Measurements from ENCODE around the gene KRTAP10-4. TPM values are rescaled to one million over a fixed set of nuclear protein-coding genes. Genes with fewer than 3 reads are reported as not detected.

Gene KRTAP10-4
- total and polyA plus RNA-seq, 2 of the 4 experiments (the other 2 are of a cell fraction) = not detected

GRCh38 chr21:44603109-44603875, 29.8 kb downstream of the KRTAP10-4 start:
- TF ChIP-seq RFX5 (IDR thresholded peaks at IDR 0.05; ENCODE audit: low read depth, low read length) (no peak), FOS (IDR thresholded peaks at IDR 0.05; ENCODE audit: low read depth, low read length) (no peak), MAZ (IDR thresholded peaks at IDR 0.05; ENCODE audit: borderline replicate concordance, low read depth, low read length) (no peak), RCOR1 (IDR thresholded peaks at IDR 0.05; ENCODE audit: insufficient replicate concordance, low read length) (no peak), ELK1 (IDR thresholded peaks at IDR 0.05; ENCODE audit: borderline replicate concordance, low read depth, low read length) (no peak), BHLHE40 (IDR thresholded peaks at IDR 0.05; ENCODE audit: low read depth, low read length) (no peak), MXI1 (IDR thresholded peaks at IDR 0.05; ENCODE audit: borderline replicate concordance, low read depth, low read length) (no peak), POLR2A (IDR thresholded peaks at IDR 0.05; ENCODE audit: low read depth, low read length) (no peak), NFE2L2 (IDR thresholded peaks at IDR 0.05; ENCODE audit: low read depth, low read length) (no peak), CHD1 (IDR thresholded peaks at IDR 0.05; ENCODE audit: low read depth, low read length) (no peak), SMC3 (IDR thresholded peaks at IDR 0.05; ENCODE audit: low read depth, low read length) (no peak), MAFK (IDR thresholded peaks at IDR 0.05; ENCODE audit: low read depth, low read length) (no peak), CEBPB (IDR thresholded peaks at IDR 0.05; ENCODE audit: low read depth, low read length) (no peak), RAD21 (IDR thresholded peaks at IDR 0.05; ENCODE audit: low read length) (no peak)
- TF ChIP-seq, protein P1, sequence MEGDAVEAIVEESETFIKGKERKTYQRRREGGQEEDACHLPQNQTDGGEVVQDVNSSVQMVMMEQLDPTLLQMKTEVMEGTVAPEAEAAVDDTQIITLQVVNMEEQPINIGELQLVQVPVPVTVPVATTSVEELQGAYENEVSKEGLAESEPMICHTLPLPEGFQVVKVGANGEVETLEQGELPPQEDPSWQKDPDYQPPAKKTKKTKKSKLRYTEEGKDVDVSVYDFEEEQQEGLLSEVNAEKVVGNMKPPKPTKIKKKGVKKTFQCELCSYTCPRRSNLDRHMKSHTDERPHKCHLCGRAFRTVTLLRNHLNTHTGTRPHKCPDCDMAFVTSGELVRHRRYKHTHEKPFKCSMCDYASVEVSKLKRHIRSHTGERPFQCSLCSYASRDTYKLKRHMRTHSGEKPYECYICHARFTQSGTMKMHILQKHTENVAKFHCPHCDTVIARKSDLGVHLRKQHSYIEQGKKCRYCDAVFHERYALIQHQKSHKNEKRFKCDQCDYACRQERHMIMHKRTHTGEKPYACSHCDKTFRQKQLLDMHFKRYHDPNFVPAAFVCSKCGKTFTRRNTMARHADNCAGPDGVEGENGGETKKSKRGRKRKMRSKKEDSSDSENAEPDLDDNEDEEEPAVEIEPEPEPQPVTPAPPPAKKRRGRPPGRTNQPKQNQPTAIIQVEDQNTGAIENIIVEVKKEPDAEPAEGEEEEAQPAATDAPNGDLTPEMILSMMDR (conservative IDR thresholded peaks at IDR 0.05; ENCODE audit: low read depth, low read length) = no peak
- TF ChIP-seq, protein P2, sequence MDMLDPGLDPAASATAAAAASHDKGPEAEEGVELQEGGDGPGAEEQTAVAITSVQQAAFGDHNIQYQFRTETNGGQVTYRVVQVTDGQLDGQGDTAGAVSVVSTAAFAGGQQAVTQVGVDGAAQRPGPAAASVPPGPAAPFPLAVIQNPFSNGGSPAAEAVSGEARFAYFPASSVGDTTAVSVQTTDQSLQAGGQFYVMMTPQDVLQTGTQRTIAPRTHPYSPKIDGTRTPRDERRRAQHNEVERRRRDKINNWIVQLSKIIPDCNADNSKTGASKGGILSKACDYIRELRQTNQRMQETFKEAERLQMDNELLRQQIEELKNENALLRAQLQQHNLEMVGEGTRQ (IDR thresholded peaks at IDR 0.05; ENCODE audit: low read depth, low read length) = no peak
- POLR2A ChIA-PET (ENCODE audit: unreplicated experiment) = no interaction called here
- in situ Hi-C loops (cut with MboI; ENCODE audit: low sequenced_read_pairs) (no loop called here), intact Hi-C loops (cut with micrococcal nuclease) (no loop called here), dilution Hi-C loops (cut with HindIII; ENCODE audit: low sequenced_read_pairs, unreplicated experiment) (no loop called here)
- no peak overlapping the region for H3K56ac ChIP-seq (ENCODE audit: extremely low read depth, insufficient read depth, low read length)
- H2BK20ac ChIP-seq (ENCODE audit: low read depth, low read length) = no peak overlapping the region
- no peak overlapping the region for H3K4me3 ChIP-seq (ENCODE audit: insufficient read depth, low read depth, low read length)
- no peak overlapping the region for H4K91ac ChIP-seq (ENCODE audit: insufficient read depth, low read depth, low read length)
- H3K27me3 ChIP-seq (ENCODE audit: control insufficient read depth, insufficient read depth, low read length) = peaks cover 2% of the 10 kb centered on the region
- DNase-seq (no peak), ATAC-seq (ENCODE audit: low read depth) (no peak)
- H3K9me3 ChIP-seq (ENCODE audit: control insufficient read depth, insufficient read depth, low read length) = no peaks in the 10 kb centered on the region
- H2BK5ac ChIP-seq (ENCODE audit: low read depth, low read length, poor library complexity, severe bottlenecking) = no peak overlapping the region
- BruUV-seq (replicated peaks) = no TSS peak
- H2AFZ ChIP-seq (replicated peaks; ENCODE audit: low read length, poor library complexity) = no peak overlapping the region
- no peak overlapping the region for H2AK9ac ChIP-seq (replicated peaks; ENCODE audit: low read depth, low read length, poor library complexity)
- H3K18ac ChIP-seq (ENCODE audit: low read depth, low read length) = no peak overlapping the region
- no peaks in the 10 kb centered on the region for H3K9me1 ChIP-seq (ENCODE audit: insufficient read depth, low read length)
- no peak overlapping the region for H2BK15ac ChIP-seq (ENCODE audit: low read depth, low read length)
- no peaks in the 10 kb centered on the region for H3K4me1 ChIP-seq (ENCODE audit: control insufficient read depth, insufficient read depth, low read length)
- H3K23ac ChIP-seq (ENCODE audit: low read depth, low read length) = no peak overlapping the region
- H3K4ac ChIP-seq (ENCODE audit: low read depth, low read length) = no peak overlapping the region
- no peak overlapping the region for H2BK120ac ChIP-seq (ENCODE audit: low read depth, low read length)
- no peaks in the 10 kb centered on the region for H4K20me1 ChIP-seq (ENCODE audit: insufficient read depth, low read length)
- 20% methylated on average over 3 of the region's 17 CpGs; no CpG with 5 or more reads in 1 of the 2 experiments for WGBS, 2 experiments (ENCODE audit: extremely low coverage in 2 of 2, insufficient read length in 1 of 2)
- H3K36me3 ChIP-seq (ENCODE audit: control insufficient read depth, insufficient read depth, low read length) = no peaks in the 10 kb centered on the region
- no peak overlapping the region for H2AK5ac ChIP-seq (ENCODE audit: low read depth, low read length)
- no peak overlapping the region for H3K9ac ChIP-seq (ENCODE audit: low read depth, low read length)
- H3K14ac ChIP-seq (replicated peaks; ENCODE audit: low read depth, low read length) = no peak overlapping the region
- H3K27ac ChIP-seq (ENCODE audit: insufficient read depth, low read length) = no peak overlapping the region
- no peak overlapping the region for H4K8ac ChIP-seq (ENCODE audit: low read depth in 2 of 2, low read length in 2 of 2)
- CTCF ChIA-PET = no interaction called here
- H4K5ac ChIP-seq (ENCODE audit: low read depth, low read length) = no peak overlapping the region
- H3K4me2 ChIP-seq (ENCODE audit: low read depth, low read length) = no peak overlapping the region
- no peaks in the 10 kb centered on the region for H3K79me1 ChIP-seq (ENCODE audit: low read depth in 1 of 2, low read length in 2 of 2)

Measured in IMR-90 (cell line).